Activated naive CD8-positive, alpha-beta T cell treated with anti-CD3 and anti-CD28 coated beads, Interleukin-2, amount 50 U/mL, for 24 hours (primary cell): ENCODE measurements around the gene HSBP1.

Experiments
- ATAC-seq: fragments of 150-1000 bp; cut with Tn5 transposase; one replicate; pipeline ENCODE4 v1.10.0; 2021
- DNase-seq: peaks from one replicate; pipeline ENCODE4 v3.0.0; 2021
- H3K27ac Mint-ChIP-seq: one replicate; pipeline ENCODE4 v1.8.0; 2021; ENCODE audit warnings: mild to moderate bottlenecking, mixed read lengths
- H3K27me3 Mint-ChIP-seq: one replicate; pipeline ENCODE4 v1.8.0; 2021; ENCODE audit warnings: mixed read lengths
- H3K36me3 Mint-ChIP-seq: one replicate; pipeline ENCODE4 v1.8.0; 2021; ENCODE audit warnings: low read depth, mixed read lengths
- H3K4me1 Mint-ChIP-seq: one replicate; pipeline ENCODE4 v1.8.0; 2021; ENCODE audit warnings: mixed read lengths
- H3K4me3 Mint-ChIP-seq: one replicate; pipeline ENCODE4 v1.8.0; 2021; ENCODE audit warnings: mild to moderate bottlenecking, moderate library complexity, mixed read lengths
- H3K9me3 Mint-ChIP-seq: one replicate; pipeline ENCODE4 v1.8.0; 2021; ENCODE audit warnings: mixed read lengths

Gene HSBP1

GRCh38 chr16:83793179-83793578, 14.6 kb upstream of the HSBP1 start:
- Mint-ChIP-seq H3K9me3 (no peaks in the 10 kb centered on the region), H3K27ac (no peak overlapping the region), H3K36me3 (no peaks in the 10 kb centered on the region), H3K27me3 (peaks cover 8% of the 10 kb centered on the region), H3K4me1 (peaks cover 7% of the 10 kb centered on the region), H3K4me3 (no peak overlapping the region)
- DNase-seq (no peak), ATAC-seq (no peak)

- Mint-ChIP-seq H3K4me3 (no peak overlapping the region), H3K27me3 (peaks cover 12% of the 10 kb centered on the region), H3K36me3 (no peaks in the 10 kb centered on the region), H3K4me1 (peaks cover 7% of the 10 kb centered on the region), H3K9me3 (no peaks in the 10 kb centered on the region), H3K27ac (no peak overlapping the region)
- ATAC-seq = no peak
- no peak for DNase-seq
Observed at GRCh38 chr16:83794860-83795554, 12.8 kb upstream of the HSBP1 start.

GRCh38 chr16:83797013-83797412, 10.8 kb upstream of the HSBP1 start:
- Mint-ChIP-seq H3K4me1 (peaks cover 7% of the 10 kb centered on the region), H3K27ac (no peak overlapping the region), H3K4me3 (no peak overlapping the region), H3K36me3 (no peaks in the 10 kb centered on the region), H3K9me3 (no peaks in the 10 kb centered on the region), H3K27me3 (peaks cover 15% of the 10 kb centered on the region)
- DNase-seq (no peak), ATAC-seq (no peak)

GRCh38 chr16:83799336-83799735, 8.4 kb upstream of the HSBP1 start:
- Mint-ChIP-seq H3K9me3 (no peaks in the 10 kb centered on the region), H3K36me3 (no peaks in the 10 kb centered on the region)

GRCh38 chr16:83802135-83802534, 5.6 kb upstream of the HSBP1 start:
- Mint-ChIP-seq H3K27me3 (peaks cover 7% of the 10 kb centered on the region), H3K4me1 (peaks cover 9% of the 10 kb centered on the region), H3K9me3 (no peaks in the 10 kb centered on the region), H3K4me3 (no peak overlapping the region), H3K27ac (no peak overlapping the region), H3K36me3 (no peaks in the 10 kb centered on the region)
- ATAC-seq = no peak
- no peak for DNase-seq

More at GRCh38 chr16:83799336-83799735, 8.4 kb upstream of the HSBP1 start:
- Mint-ChIP-seq H3K27ac (no peak overlapping the region), H3K27me3 (peaks cover 11% of the 10 kb centered on the region), H3K4me1 (no peaks in the 10 kb centered on the region), H3K4me3 (no peak overlapping the region)
- ATAC-seq (no peak), DNase-seq (no peak)

- H3K36me3 Mint-ChIP-seq = no peaks in the 10 kb centered on the region
- no peak overlapping the region for H3K27ac Mint-ChIP-seq
- no peak overlapping the region for H3K4me3 Mint-ChIP-seq
- peaks cover 11% of the 10 kb centered on the region for H3K4me1 Mint-ChIP-seq
- no peaks in the 10 kb centered on the region for H3K9me3 Mint-ChIP-seq
- DNase-seq = no peak
- H3K27me3 Mint-ChIP-seq = peaks cover 7% of the 10 kb centered on the region
- ATAC-seq = no peak
Observed at GRCh38 chr16:83802554-83803205, 5.1 kb upstream of the HSBP1 start.

GRCh38 chr16:83803811-83804210, 4.0 kb upstream of the HSBP1 start:
- no peak overlapping the region for H3K27ac Mint-ChIP-seq
- H3K36me3 Mint-ChIP-seq = peaks cover 7% of the 10 kb centered on the region
- H3K9me3 Mint-ChIP-seq = no peaks in the 10 kb centered on the region
- ATAC-seq = no peak
- peaks cover 2% of the 10 kb centered on the region for H3K27me3 Mint-ChIP-seq
- H3K4me1 Mint-ChIP-seq = peaks cover 19% of the 10 kb centered on the region
- no peak overlapping the region for H3K4me3 Mint-ChIP-seq
- no peak for DNase-seq

GRCh38 chr16:83804366-83804765, 3.4 kb upstream of the HSBP1 start:
- Mint-ChIP-seq H3K27me3 (peaks cover 2% of the 10 kb centered on the region), H3K4me1 (peaks cover 23% of the 10 kb centered on the region), H3K27ac (no peak overlapping the region), H3K9me3 (no peaks in the 10 kb centered on the region), H3K36me3 (peaks cover 11% of the 10 kb centered on the region), H3K4me3 (no peak overlapping the region)
- no peak for ATAC-seq
- DNase-seq = no peak

GRCh38 chr16:83806036-83806435, 1.7 kb upstream of the HSBP1 start:
- Mint-ChIP-seq H3K4me3 (no peak overlapping the region), H3K4me1 (peaks cover 39% of the 10 kb centered on the region), H3K9me3 (no peaks in the 10 kb centered on the region), H3K27me3 (peaks cover 2% of the 10 kb centered on the region), H3K36me3 (peaks cover 24% of the 10 kb centered on the region), H3K27ac (peak overlapping the region; percentile 59)
- no peak for DNase-seq
- no peak for ATAC-seq

GRCh38 chr16:83806731-83807130, 1.0 kb upstream of the HSBP1 start:
- Mint-ChIP-seq H3K4me3 (peak overlapping the region; percentile 27), H3K4me1 (peaks cover 43% of the 10 kb centered on the region), H3K27me3 (no peaks in the 10 kb centered on the region), H3K27ac (no peak overlapping the region), H3K36me3 (peaks cover 30% of the 10 kb centered on the region), H3K9me3 (no peaks in the 10 kb centered on the region)
- DNase-seq = no peak
- no peak for ATAC-seq

- ATAC-seq = no peak
- no peaks in the 10 kb centered on the region for H3K9me3 Mint-ChIP-seq
- peaks cover 43% of the 10 kb centered on the region for H3K4me1 Mint-ChIP-seq
- H3K36me3 Mint-ChIP-seq = peaks cover 34% of the 10 kb centered on the region
- no peak for DNase-seq
- H3K27me3 Mint-ChIP-seq = no peaks in the 10 kb centered on the region
- H3K27ac Mint-ChIP-seq = peak overlapping the region; percentile 31
- peak overlapping the region; percentile 95 for H3K4me3 Mint-ChIP-seq
Observed at GRCh38 chr16:83807327-83807709, 460 bp upstream of the HSBP1 start.

- peak overlapping the region; percentile 92 for H3K27ac Mint-ChIP-seq
- no peaks in the 10 kb centered on the region for H3K9me3 Mint-ChIP-seq
- no peak for ATAC-seq
- DNase-seq = no peak
- H3K36me3 Mint-ChIP-seq = peaks cover 36% of the 10 kb centered on the region
- no peaks in the 10 kb centered on the region for H3K27me3 Mint-ChIP-seq
- H3K4me3 Mint-ChIP-seq = peak overlapping the region; percentile 95
- H3K4me1 Mint-ChIP-seq = peaks cover 43% of the 10 kb centered on the region
Observed at GRCh38 chr16:83808573-83809014, 816 bp downstream of the HSBP1 start.

- Mint-ChIP-seq H3K27me3 (no peaks in the 10 kb centered on the region), H3K4me3 (peak overlapping the region; percentile 95), H3K27ac (peak overlapping the region; percentile 92), H3K36me3 (peaks cover 36% of the 10 kb centered on the region), H3K9me3 (no peaks in the 10 kb centered on the region), H3K4me1 (peaks cover 43% of the 10 kb centered on the region)
- ATAC-seq (no peak), DNase-seq (no peak)
Observed at GRCh38 chr16:83809092-83809491, 1.3 kb downstream of the HSBP1 start.

- Mint-ChIP-seq H3K36me3 (peaks cover 36% of the 10 kb centered on the region), H3K27me3 (no peaks in the 10 kb centered on the region), H3K27ac (peak overlapping the region; percentile 49), H3K4me1 (peaks cover 43% of the 10 kb centered on the region), H3K9me3 (no peaks in the 10 kb centered on the region), H3K4me3 (peak overlapping the region; percentile 43)
- ATAC-seq = no peak
- DNase-seq = no peak
Observed at GRCh38 chr16:83810901-83811300, 3.1 kb downstream of the HSBP1 start.

- DNase-seq = no peak
- Mint-ChIP-seq H3K27ac (no peak overlapping the region), H3K27me3 (no peaks in the 10 kb centered on the region), H3K9me3 (no peaks in the 10 kb centered on the region), H3K4me1 (peaks cover 22% of the 10 kb centered on the region), H3K36me3 (peaks cover 27% of the 10 kb centered on the region), H3K4me3 (no peak overlapping the region)
- ATAC-seq = no peak
Observed at GRCh38 chr16:83813823-83814658, 6.3 kb downstream of the HSBP1 start.
